GM21576 (cell line): ENCODE data around the gene SLC38A2.
"Not testable (repeated sequence)": the region's sequence is repeated elsewhere in the genome, so short reads cannot be mapped to it uniquely, and the experiment has no call there.

ENCODE experiments used
- ATAC-seq: cut with Tn5 transposase; IDR thresholded peaks from one replicate; pipeline ENCODE4 v1.9.1; 2021; ENCODE audit warnings: mild to moderate bottlenecking, moderate library complexity; ENCODE audit not compliant: unreplicated experiment

SLC38A2 gene

GRCh38 chr12:46332260-46332659, 40.3 kb downstream of the SLC38A2 start:
- ATAC-seq, result no peak

- ATAC-seq, result not testable (repeated sequence)
Measured at GRCh38 chr12:46325075-46325474, 47.5 kb downstream of the SLC38A2 start.

DNA sequence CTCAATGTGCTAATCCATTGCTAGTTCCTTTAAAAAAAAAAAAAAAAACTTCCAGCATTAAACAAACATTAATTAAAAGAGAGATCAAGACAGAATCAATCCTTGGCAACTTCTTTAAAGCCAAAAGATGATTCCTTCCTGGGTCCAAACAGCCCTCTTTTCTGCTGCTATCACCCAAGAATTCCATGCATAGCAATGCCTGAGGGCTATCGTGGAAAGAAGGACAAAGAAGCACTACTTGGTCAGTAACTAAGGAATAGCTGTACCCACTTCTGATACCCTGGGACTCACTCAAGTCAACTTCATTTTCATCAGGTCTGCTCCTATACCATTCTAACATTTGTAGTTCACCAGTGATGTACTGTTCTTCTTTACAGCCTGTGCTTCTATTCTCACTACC, 51.8 kb downstream of the SLC38A2 start:
- no peak for ATAC-seq

- ATAC-seq, result no peak
Measured at GRCh38 chr12:46318037-46318436, 54.5 kb downstream of the SLC38A2 start.
